Stimulated activated CD4-positive, alpha-beta T cell treated with anti-CD3 and anti-CD28 coated beads, Interleukin-15, amount 100 ng/mL, for 24 hours (primary cell): Measurements from ENCODE around the gene ARHGAP11A.
"Not testable (repeated sequence)": the region's sequence is repeated elsewhere in the genome, so short reads cannot be mapped to it uniquely, and the experiment has no call there.

Experiments used
- DNase-seq: peaks from one replicate; pipeline ENCODE4 v3.0.0-alpha.2; 2020

The ARHGAP11A gene, protein sequence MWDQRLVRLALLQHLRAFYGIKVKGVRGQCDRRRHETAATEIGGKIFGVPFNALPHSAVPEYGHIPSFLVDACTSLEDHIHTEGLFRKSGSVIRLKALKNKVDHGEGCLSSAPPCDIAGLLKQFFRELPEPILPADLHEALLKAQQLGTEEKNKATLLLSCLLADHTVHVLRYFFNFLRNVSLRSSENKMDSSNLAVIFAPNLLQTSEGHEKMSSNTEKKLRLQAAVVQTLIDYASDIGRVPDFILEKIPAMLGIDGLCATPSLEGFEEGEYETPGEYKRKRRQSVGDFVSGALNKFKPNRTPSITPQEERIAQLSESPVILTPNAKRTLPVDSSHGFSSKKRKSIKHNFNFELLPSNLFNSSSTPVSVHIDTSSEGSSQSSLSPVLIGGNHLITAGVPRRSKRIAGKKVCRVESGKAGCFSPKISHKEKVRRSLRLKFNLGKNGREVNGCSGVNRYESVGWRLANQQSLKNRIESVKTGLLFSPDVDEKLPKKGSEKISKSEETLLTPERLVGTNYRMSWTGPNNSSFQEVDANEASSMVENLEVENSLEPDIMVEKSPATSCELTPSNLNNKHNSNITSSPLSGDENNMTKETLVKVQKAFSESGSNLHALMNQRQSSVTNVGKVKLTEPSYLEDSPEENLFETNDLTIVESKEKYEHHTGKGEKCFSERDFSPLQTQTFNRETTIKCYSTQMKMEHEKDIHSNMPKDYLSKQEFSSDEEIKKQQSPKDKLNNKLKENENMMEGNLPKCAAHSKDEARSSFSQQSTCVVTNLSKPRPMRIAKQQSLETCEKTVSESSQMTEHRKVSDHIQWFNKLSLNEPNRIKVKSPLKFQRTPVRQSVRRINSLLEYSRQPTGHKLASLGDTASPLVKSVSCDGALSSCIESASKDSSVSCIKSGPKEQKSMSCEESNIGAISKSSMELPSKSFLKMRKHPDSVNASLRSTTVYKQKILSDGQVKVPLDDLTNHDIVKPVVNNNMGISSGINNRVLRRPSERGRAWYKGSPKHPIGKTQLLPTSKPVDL

DNA sequence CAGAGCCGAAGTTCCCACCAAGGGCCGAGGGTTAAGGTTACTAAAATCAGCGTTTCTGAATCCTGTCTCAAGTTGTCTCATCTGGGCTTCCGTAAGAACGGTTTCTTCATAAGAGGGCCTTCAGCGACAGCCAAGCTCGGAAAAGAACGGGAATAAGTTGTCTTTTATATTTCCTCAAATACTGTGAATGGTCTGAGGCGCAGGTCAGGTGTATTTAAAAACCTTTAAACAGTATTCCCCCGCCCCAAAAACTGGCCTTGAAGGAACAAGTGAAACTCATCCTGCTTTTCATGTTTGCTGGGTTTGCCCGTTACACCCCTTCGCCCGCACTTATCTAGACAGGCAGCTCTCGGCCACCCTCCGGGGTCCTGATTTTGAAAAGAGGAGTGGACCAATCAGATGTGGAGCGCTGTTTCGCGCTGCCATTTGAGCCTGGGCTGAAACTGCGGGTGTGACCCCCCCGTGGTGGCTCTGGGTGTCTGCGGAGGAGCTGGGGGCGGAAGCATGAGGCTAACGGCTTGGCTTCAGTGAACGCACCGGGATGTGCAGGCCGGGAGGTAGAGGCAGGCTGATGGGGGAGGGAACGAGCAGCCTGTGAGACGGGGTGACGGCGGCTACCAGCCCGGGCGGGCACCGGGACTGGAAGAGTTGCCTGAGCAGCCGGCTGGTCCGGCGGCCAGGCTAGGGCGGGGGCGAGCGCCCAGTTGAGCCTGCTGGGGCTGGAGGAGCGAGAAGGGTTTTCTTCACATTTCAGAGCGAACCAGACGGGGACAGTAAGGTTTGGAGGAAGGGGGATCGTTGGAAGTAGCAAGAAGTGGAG lies at the start of gene ARHGAP11A:
Gene ARHGAP11A (plus strand): TSS at position 454 of the 820 bp plus-strand sequence. CDS start 708 bp downstream, outside the sequence.
- peak; percentile 90 for DNase-seq

DNA sequence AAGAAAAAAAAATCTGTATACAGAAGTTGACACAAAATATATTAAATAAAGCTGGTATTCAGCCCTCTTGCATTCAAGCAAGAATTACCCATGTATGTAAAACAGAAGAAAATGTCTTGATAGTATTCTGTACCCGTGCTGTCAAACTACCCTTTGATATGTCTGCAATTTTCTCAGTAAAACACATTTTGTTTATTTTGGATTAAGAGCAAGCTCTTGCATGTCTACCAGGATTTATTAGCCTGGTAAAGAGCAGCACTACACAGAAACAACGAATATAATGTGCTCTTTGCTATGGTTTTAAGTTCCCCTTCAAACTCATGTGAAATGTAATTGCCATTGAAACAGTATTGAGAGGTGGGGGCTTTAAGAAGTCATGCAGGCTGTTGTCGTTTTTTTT lies 46.3 kb upstream of the ARHGAP11A start:
- DNase-seq = not testable (repeated sequence)

GRCh38 chr15:32578482-32578881 lies 36.8 kb upstream of the ARHGAP11A start:
- not testable (repeated sequence) for DNase-seq

- not testable (repeated sequence) for DNase-seq
Measured at GRCh38 chr15:32585844-32586243, 29.5 kb upstream of the ARHGAP11A start.

- not testable (repeated sequence) for DNase-seq
Measured at GRCh38 chr15:32593151-32593550, 22.2 kb upstream of the ARHGAP11A start, which contains the start of gene GOLGA8N. Gene GOLGA8N (plus strand): TSS chr15:32593456.

- DNase-seq = not testable (repeated sequence)
Measured at GRCh38 chr15:32609518-32609917, 5.8 kb upstream of the ARHGAP11A start.

DNA sequence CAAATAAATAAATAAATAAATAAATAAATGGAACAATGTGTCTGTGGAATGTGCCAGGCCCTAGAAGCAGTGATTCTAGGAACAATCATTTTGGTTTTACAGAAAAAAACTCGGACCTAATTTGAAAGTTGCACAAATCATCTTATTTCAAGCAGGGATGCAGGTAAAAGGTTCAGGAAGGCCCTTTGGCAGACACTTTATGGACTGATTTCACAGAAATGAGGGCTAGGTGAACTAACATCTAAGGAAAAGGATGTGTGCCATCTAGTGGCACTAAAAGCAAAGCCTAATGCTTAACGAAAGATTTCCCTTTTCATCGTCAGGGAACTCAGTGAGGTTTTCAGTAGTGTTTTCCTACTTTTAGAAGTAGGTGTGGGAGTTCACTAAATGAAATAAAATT lies 4.6 kb upstream of the ARHGAP11A start:
- DNase-seq = not testable (repeated sequence)

DNA sequence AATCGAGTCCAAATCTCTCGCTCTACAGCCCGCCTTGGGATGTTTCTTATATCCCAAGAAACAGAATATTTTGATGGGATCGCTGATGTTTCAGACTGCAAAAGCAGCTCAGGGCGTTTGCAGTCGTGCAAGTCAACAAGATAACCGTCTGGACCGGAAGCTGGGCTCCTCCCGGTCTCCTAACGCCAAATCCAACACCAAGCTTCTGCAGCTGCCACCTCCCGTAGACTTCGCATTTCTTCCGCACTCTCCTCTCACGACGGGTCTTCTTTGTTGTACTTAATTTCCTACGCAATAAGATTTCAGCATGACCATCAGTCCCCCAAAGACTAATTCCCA lies 623 bp upstream of the ARHGAP11A start:
- not testable (repeated sequence) for DNase-seq

DNA sequence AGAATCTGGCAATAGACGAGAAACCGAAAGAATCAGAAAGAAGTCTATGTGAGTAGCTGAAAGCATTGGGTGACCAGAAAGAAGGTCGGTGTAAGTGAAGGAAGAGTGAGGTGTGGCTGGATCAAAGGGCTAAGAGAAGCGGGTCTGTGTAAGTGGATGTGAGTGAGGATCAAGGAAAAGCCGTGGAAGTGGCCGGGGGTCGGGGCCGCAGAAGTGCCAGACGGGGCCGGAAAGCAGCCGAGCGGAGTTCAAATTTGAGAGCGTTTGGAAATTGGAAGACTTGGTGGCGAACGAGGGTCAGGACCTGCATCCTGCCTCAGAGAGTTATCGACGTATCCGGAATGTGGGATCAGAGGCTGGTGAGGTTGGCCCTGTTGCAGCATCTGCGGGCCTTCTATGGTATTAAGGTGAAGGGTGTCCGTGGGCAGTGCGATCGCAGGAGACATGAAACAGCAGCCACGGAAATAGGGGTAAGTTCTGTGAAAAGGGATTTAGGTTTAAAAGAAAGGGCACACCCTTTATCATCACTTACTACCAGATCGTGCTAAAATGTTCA lies 645 bp downstream of the ARHGAP11A start:
- DNase-seq = peak; percentile 17

GRCh38 chr15:32636410-32636809 lies 21.1 kb downstream of the ARHGAP11A start:
- no peak for DNase-seq

DNA sequence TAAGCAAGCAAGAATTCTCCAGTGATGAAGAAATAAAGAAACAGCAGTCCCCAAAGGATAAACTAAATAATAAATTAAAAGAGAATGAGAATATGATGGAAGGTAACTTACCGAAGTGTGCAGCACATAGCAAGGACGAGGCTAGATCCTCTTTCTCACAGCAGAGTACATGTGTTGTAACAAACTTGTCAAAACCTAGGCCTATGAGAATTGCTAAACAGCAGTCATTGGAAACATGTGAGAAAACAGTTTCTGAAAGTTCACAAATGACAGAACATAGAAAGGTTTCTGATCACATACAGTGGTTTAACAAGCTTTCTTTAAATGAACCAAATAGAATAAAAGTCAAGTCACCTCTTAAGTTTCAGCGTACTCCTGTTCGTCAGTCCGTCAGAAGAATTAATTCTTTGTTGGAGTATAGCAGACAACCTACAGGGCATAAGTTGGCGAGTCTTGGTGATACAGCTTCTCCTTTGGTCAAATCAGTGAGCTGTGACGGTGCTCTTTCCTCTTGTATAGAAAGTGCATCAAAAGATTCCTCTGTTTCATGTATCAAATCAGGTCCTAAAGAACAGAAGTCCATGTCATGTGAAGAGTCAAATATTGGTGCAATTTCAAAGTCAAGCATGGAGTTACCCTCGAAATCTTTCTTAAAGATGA lies 21.7 kb downstream of the ARHGAP11A start:
- no peak for DNase-seq

DNA sequence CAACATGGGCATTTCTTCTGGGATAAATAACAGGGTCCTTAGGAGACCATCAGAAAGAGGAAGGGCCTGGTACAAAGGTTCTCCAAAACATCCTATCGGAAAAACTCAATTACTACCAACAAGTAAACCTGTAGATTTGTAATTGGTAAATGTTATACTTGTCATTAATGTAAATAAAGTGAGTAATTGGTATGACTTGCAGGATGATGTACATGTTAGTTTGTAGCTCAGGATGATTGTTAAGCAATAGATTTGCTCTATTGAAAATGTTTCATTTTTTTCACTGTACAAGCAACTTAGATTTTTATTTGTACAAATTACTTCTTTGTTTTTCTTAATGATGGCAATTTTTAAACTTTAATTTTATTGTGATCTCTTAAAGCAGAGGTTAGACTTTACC lies 22.4 kb downstream of the ARHGAP11A start:
- DNase-seq = no peak

DNA sequence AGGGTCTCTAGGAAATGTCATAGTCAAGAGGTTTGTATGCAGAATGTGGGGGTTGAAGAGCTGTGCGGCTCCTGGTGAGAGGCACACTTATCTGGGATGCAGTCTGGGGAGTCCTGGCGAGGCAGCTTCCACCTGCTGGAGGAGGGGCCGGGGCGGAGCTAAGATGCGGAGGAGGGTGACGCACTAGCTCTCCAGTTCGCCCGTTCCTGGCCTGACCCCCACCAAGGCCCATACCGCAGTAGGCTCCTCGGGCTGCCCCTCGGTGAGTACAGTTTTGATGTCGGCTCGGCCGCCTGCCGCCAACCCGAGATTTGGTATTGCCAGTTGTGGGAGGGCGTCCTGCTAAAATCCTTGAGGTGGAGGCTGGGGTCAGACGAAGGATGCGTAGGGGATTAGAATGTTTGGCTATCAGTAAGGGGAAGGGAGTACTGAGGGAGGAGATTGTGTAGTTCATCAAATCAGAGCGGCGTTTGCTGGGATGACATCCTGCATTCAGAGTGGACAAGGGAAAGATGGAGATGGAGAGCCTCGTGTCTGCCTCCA lies 26.3 kb downstream of the ARHGAP11A start, which contains the start of gene SCG5:
Gene SCG5 (plus strand): TSS at position 194 of the 543 bp plus-strand sequence. CDS start 1,883 bp downstream, outside the sequence.
- DNase-seq = peak; percentile 19

DNA sequence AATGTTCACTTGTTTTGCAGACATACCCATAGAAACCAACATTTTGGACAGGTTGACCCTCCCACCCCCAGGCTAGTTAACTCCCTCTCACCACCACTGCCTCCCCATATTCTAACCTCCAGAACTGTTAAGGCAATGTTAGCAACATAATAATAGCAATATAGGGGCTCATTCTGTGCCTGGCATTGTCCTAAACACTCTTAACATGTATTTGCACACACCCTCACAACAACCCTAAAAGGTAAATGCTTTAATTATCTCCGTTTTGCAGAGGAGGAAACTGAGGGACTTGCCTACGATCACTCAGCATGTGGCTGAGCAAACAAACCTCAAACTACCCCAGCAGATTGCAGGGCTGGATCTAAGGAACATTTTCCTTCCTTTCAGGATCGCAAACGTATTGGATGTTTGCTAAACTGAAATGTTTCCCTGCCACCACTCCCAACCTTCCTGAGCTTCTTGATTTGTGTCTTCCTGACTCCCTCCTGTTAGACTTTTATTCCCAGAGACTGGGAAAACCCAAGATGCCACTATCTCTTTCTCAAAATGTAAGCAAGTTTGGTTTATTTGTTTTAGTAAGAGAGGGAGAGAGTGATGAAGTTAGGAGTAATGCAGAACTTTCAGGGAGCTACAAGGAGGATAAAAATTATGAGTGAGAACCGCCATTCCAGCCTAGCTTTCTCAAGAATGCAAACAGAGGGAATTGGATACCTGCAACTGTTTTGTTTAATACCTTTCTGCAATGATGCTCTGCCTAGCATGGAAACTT lies 27.5 kb downstream of the ARHGAP11A start:
- no peak for DNase-seq

GRCh38 chr15:32643907-32644445 lies 28.7 kb downstream of the ARHGAP11A start:
- DNase-seq = no peak

- no peak for DNase-seq
Measured at GRCh38 chr15:32646291-32646690, 31.0 kb downstream of the ARHGAP11A start.

- DNase-seq = no peak
Measured at GRCh38 chr15:32649342-32649741, 34.0 kb downstream of the ARHGAP11A start.

DNA sequence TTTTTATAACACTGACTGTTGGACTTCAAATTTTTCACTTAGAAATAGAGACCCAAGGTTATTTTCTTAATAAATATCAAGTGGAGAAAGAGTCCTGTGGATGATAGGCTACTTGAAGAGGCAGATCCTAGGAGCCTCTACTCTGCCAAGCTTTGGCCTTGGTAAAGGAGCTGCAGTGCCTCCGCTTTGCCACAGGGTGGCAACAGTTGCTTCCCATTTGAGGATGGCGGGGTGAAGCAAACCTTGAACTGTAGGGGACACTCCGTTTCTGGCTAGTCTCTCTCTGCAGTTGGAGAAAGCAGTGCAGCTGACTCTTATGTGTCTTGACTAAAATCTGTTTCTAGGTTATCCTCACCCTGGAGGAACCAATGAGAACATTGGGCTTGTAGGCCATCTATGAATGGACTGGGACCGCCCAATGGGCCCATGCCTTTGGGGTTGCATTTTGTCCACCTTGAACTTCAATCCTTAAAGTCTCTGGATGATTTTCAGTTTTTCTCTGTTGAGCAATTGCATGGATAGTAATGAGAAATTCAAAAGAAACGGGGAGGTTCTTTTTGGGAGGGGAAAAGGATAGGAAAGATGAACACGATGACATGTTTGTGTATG lies 36.0 kb downstream of the ARHGAP11A start:
- peak; percentile 63 for DNase-seq

GRCh38 chr15:32652178-32652577 lies 36.9 kb downstream of the ARHGAP11A start:
- DNase-seq = no peak

DNA sequence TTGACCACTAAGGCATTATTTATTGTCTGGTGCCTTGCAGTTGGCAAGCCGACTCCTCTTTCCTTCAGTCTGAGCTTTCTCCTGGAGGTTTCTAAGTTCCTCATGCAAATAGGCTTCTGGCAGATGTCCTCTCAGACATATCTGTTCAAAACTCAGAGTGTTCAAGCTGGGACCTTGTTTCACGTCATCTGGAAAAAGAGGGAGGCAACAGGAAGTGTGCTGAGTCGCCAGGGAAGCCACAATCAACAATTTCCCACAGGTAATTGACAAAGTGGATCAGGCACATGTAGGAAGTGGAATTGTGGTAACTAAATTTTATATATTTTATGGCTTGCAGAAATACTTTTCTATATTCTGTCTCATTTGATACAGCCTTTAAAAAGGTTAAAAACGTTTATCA lies 40.8 kb downstream of the ARHGAP11A start:
- no peak for DNase-seq
